ENCODE data around the gene DENND4A.

DENND4A gene

DNA sequence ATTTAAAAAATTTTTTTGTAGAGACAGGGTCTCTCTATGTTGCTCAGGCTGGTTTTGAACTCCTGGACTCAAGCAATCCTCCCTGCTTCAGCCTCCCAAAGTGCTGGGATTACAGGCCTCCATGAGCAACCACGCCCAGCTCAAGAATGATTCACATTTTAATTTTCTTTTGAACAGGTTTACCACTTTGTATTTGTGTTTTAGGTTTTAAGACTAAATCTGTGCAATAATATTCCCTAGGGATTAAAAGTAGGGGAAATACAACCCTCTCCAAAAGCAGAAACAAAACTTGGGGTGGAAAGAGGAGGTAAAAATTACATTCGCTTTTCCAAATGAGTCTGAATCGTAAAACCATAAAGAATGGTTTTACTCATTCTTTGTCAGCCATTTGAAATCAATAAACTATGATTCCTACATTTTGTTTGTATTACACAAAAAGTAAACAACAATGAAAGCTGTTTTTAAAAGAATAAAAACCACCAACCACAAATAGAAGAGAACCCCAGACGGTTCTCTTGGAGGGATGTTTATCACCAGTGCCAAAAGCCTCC is 132.5 kb downstream of the DENND4A start:
- no peak for DNase-seq

DNA sequence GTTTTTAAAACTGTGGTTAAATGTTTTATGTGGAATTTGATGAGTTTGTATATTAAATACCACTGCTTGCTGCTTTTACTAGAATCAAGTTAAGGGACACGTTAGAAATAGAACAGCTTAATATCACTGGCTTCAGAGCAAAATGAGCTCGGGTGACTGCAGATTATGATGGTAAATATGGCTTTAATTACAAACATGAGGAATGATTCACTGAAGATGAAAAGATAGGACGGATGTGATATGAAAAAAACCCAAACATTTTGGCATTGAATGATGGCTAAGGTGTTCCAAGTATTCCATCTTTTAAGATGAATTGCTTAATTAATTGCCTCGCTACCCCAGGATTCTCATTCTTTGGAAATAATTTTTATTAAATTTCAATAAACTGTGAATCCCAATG is 136.6 kb downstream of the DENND4A start:
- DNase-seq, result no peak

DNA sequence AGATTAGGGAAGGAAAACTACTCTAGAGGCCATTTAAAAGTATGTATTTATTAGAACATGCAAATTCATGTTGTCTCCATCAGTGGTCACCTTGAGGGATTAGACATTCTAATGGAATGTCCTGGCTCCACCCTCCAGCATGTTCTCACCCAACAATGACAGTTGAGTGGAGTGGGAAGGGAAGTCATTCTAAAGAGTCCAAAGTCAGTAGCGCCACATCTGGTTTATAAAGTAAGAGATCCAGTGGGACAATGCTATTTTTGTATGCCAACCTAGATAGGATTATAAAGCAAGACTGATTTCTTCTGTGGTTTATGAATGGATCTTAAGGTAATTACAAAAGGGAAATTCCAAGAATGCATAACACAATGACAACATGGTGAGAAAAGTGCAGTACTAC is 137.1 kb downstream of the DENND4A start:
- DNase-seq, result no peak

DNA sequence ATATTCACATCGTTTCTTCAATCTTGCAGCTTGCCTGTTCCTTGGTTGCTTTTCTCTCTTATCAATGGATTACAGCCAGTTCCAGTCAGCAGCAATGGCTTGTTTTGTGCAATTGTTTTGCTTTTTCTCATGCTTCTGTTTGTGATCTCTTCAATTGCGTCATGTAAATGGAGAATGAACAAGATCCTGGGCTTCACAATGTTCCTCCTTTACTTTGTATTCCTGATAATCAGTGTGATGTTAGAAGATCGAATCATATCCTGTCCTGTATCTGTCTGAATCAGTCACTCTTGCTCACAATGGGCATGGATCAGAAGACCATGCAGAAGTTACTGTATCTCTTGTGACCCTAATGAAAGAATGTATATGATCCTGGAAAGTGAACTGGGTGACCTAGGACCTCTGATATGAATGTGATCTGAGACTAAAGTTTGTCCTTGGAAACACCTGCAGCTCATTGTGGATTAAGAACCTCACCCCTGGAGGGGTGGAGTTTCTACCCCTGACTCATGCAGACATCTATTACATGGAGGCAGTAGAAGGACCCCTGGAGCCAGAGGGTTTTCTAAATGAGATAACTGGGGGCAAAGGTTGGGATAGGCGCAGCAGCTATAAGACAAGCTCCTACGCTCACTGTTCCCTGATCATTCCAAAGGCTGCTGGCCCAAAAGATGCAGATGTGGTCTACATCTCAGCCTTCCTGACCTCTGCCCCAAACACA is 138.1 kb downstream of the DENND4A start:
- DNase-seq, result no peak

DNA sequence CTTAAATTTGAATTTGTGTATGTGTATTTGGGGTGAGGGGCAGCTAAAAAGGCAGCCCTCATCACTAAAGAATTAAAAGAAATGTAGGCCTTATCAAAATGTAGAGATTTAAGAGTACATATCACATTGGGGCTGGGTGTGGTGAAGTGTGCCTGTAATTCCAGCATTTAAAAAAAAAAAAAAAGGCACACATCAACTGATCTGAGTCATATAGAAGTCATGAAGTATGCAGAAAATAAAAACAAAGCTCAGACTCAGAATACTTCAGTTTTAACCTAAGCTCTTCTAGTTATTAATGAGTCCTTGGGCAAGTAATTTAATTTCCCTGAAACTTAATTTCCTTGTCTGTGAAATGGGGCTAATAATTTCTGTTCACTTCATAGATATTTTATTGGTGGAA is 138.8 kb downstream of the DENND4A start:
- DNase-seq, result no peak

DNA sequence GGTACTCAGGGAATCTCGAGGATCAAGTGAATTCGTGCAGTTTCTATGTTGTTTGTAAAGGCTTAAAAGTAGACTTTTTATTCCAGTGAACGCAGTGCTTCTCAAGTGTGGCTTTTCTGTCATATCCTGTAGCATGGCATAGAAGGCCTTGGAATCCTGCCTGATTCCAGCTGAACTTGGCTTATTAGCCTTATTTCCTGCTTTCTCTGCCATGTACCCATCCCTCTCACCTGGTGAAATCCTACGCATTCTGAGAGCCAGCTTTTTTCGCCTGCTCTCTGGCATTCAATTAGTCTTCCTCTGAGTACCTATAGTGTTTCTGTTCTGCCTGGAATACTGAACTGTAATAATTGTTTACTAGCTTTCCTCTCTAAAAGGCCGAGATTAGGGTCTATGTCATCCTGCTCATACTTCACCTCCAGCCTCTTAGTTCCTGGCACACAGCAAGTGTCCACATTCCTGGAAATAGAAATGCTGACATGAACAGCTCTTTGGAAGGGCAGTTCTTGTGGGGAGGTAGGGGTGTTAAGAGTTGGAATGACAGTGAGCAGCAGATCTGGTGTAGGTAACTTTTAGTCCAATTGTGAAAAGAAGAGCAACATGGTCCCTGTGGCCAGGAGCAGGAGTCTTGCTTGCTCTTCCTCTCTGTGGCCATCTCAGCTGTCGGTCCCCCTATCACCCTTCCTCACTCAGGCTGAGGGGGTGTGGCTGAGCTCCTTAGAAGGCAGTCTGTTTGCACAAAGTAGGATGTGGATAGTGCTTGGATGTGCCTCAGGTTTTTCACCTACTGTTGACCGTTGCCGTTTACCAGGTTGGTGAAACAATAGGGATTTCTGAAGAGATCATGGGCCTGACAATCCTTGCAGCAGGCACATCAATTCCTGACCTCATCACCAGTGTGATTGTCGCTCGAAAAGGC is 140.0 kb downstream of the DENND4A start:
- no peak for DNase-seq

DNA sequence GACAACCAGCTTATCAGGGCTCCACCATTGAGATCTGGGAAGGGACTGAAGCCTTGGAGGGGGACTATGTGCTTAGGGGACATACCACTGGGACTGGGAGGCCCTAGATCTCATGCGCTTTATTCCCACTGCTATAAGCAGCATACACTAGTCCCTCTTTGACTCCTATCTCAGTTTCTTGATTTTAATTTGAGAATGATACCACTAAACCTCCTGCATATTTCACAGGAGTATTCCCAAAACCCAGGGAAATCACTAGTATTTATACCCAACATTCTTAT is 141.1 kb downstream of the DENND4A start:
- no peak for DNase-seq

DNA sequence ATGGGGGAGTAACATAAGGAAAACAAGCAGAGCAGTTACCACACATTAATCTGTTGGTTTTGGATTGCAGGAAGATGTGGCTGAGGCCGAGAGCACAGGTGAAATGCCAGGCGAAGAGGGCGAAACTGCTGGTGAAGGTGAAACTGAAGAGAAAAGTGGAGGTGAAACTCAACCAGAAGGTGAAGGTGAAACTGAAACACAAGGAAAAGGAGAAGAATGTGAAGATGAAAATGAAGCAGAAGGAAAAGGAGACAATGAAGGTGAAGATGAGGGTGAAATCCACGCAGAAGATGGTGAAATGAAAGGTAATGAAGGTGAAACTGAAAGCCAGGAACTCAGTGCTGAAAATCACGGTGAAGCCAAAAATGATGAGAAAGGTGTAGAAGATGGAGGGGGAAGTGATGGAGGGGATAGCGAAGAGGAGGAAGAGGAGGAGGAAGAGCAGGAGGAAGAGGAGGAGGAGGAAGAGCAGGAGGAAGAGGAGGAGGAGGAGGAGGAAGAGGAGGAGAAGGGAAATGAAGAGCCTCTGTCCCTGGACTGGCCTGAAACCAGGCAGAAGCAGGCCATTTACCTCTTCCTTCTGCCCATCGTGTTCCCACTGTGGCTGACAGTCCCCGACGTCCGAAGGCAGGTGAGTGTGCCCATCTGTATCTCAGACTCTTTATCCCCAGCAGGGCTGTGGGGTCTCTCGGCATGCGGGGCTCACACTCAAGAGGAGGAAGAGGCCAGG is 141.6 kb downstream of the DENND4A start:
- no peak for DNase-seq

DNA sequence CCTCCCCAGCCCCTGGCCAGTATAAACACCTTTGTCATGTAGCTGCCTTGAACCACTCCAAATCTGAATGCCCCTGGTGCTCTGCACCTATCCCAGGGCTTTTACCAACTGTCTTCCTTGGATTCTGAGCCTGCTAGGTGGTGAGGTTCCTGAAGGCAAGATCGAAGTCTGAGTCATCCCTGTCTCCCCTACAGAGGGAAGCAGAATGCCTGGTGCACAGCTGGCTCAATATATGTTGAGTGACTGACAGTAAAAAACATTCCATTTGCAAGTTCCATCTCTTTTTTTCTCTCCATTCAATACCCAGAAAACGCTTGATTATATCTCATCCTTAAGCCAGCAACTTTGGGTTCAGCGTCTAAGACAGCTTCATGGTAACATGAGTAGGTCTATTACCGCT is 145.6 kb downstream of the DENND4A start:
- no peak for DNase-seq

DNA sequence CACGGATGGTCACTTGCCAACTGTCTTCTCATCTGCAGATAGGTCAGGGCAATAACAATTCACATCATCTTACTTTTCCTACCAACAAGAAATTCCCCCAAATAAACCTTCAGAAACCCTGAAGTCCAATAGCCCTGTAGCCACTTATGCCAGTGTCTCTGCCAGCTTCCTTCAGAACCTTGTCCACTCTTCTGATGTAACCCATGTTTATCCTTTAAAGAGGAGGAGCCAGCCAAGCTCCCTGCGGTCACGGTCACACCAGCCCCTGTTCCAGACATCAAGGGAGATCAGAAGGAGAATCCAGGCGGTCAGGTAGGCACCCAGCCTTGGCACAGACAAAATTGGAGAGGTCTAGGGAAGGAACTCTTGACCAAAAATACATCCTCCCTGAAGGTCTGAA is 146.7 kb downstream of the DENND4A start:
- no peak for DNase-seq

DNA sequence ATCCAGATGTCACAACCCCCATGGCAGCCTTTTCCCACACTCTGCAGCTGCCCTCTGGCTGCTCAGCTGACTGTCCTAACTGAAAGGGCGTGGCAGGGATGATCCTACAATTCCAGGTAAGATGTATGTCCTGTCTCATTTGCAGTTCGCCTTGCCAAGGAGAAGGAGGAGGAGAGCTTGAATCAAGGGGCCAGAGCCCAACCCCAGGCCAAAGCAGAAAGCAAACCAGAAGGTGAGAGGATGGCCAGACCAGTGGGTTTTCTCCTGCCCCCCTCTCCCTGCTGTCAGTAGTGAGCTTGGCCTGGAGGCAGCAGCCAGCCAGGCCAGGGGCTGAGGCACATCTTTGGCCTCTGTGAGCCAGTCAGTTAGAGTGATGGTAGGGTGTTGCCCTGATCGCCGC is 147.8 kb downstream of the DENND4A start:
- no peak for DNase-seq

DNA sequence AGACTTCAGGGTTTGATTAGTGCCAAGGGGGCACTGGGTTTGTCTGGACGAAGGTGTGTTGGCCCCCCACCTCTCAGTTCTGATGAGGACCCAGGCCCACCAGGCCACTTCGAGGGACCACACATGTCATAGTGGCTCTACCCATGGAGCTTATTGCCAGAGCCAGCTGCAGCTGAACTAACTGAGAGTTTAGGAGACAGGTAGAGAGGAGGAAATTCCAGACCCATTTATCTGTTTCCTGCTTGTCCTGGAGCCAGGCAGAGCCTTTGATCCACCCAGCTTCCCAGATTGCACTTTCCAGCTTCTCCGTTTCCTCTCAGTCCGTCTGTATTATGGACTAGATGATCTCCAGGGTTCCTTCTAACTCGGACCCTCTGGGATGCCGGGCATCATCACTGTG is 149.5 kb downstream of the DENND4A start:
- DNase-seq, result no peak

DNA sequence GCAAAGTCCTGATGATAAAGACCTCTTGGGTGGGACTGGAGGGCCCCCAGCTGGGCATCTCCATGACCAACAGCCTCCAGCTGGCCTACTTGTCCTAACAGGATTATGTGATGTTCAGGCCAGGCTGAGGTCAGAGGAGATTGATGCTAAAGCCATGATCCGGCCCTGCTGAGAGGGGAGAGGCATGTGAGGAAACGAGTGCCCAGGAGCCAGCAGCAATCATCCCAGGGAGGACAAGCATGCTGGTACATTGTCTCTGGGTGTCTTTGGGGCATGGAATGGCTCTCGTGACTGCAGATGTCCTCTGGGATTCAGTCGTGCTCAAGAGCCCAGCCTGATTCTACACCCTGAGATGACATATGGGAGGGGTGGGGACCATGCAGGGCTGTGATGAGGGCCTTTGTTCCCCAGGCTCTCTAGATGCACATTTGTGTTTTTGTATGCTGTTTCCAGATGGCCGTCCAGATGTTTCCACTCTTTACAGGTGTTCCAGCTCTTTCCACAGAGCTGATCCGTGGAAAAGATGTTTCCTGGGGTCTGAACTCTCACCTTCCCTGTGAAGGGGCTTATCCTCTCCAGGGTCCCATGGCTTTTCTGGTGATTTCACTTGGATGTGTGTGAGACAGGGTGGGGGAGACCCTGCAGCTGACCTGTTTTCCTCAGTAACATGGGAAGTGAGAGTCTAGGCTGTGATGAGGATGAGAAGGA is 150.2 kb downstream of the DENND4A start:
- DNase-seq, result no peak

DNA sequence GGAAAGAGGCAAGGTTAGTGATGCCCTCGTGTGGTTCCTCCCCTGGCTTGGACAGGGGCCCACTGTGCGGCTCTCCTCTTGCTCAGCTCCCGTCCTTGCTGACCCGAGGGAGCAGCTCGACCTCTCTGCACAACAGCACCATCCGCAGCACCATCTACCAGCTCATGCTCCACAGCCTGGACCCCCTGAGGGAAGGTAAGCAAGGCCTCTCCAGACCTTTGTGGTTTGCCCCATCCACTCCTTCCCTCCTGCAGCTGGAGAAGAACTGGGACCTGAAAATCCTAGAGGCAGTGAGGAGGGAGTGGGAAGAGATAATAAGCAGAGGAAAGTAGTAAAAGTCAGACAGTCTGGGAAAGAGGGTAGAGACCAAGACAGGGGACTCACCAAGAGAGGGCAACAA is 152.6 kb downstream of the DENND4A start:
- no peak for DNase-seq

DNA sequence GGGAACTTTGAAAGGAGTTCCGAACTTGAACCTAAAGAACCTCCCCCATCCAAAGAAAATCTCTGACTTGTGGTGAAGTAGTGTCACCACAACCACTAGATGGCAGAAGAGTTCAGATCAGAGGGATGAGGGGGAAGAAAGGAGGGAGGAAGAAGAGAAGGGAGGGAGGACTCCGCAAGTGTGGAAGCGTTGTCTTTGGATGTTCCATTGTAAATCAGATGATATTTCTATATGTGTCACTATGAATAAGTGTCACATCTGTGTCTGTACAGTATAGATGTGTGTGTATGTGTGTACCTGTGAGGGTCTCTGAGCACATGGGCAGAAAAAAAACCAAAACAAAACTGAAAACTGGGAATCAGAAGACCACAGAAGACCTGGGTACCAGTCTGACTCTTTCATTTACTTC is 153.4 kb downstream of the DENND4A start:
- no peak for DNase-seq

DNA sequence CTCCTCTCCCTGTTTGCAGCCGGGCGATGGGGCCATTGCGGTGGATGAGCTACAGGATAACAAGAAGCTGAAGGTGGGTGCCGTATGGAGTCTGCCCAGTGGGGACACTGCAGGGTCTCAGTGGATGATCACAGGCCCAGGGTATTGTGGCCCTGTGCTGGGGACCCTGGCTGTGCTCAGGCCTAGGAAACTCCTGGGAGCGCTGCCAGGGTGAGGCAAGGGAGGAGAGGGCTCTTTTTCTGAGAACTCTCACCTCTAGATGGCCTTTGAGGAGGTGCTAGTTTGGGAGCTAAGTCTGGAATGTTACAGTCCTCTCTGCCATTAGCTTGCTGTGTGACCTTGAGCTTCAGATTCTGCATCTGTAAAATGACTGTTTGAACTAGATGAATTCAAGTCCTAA is 154.0 kb downstream of the DENND4A start:
- no peak for DNase-seq

DNA sequence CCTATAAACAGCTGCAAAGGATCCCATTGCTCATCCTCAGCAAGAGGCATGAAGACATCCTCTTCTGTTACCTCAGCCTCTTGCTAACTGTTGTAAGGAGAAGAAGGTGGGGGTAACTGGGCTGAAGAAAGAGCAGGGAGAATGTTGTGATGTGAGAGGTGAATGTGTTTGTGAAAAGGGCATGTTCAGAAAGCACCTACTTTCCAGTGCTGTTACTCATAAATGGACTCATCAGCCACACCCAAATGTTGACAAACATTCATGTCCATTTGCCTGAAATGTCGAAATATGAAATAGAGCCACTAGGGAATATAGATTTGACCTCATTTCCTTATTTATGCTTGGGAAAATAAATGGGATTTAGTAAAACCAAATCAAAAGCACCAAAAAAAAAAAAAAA is 157.7 kb downstream of the DENND4A start:
- DNase-seq, result no peak

DNA sequence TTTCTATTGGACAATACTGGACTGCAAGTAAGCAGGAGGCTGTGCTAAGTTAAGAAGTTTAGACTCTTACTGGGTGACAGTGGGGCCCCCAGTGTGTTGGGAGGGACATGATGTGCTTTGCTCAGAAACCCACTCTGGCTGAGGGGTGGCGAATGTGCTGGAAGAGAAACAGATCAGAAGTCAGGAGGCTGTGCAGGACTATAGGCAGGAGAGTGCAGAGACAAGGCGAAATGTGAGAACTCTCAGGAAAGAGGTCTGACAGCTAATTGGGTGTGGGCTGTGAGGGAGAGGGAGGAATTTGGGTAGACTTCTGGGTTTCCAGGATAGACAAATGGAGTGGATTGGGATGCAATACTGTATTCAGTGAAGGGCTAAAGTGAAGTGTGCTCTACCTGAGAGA is 158.3 kb downstream of the DENND4A start:
- no peak for DNase-seq

DNA sequence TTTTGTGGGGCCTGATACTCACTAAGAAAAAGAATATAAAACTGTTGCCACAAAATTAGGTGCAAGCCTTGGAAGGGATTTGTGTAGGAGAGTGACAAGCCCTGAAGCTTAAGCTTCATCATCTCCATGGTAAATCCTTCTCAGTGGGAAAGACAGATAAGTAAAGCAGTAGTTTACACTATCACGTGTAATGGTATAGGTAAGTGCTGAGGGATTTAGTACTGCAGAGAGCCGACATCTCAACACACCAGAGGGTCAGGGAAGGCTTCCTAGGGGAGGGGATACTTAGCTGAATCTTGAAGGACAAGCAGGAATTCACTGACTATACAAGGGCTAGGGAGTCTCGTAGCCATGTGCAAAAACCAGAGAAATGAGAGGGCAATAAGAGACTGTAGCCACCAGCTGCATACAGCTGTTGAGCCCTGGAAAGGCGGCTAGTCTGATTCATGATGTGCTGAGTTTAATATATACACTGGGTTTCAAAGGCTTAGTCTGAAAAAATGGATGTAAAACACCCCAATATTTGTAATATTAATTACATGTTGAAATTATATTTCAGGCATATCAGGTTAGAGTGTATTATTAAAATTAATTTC is 159.2 kb downstream of the DENND4A start:
- no peak for DNase-seq

DNA sequence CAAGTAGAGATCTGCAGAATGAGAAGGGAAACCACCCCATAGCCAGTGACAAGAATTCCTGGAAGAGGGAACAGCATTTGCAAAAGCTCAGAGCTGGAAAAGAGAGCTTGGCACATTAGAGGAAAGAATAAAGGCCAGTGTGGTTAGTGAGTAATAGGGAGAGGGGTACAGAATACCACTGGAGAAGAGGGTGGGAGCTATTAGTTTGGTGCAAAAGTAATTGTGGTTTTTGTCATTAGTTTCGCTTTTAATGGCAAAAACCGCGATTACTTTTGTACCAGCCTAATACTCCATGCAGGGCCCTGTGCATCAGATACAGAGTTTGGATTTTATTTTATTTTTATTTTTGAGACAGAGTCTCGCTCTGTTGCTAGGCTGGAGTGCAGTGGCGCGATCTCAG is 160.6 kb downstream of the DENND4A start:
- no peak for DNase-seq

DNA sequence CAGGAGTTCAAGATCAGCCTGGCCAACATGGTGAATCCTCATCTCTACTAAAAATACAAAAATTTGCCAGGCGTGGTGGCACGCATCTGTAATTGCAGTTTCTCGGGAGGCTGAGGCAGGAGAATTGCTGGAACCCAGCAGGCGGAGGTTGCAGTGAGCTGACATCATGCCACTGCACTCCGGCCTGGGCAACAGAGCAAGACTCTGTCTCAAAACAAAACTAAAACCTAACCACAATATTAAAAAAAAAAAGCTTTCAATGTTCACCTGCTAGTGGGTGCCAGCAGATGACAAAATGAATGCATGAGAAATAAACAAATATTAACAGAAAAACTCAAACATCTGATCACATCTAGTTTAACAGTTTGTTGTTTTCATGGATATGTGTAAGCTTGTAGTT is 161.3 kb downstream of the DENND4A start:
- DNase-seq, result no peak

DNA sequence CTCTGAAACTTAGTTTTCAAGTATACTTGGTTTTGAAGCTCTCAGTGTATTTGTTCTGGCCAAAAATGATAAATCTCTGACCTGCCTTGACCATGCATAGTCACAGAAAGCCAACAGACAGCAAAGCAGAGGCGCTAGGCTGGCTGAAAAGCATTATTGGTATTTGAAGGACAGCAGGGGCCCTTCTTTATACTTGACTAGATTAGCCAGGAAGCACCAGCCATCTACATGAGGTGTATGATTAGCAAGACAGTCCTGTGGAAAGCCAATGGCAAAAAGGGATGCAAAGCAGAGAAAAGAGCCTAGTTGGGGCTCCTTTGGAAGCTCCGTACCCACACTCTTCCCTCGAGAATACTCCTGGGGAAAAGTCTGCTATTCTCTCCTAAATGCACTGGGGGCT is 162.5 kb downstream of the DENND4A start:
- no peak for DNase-seq

DNA sequence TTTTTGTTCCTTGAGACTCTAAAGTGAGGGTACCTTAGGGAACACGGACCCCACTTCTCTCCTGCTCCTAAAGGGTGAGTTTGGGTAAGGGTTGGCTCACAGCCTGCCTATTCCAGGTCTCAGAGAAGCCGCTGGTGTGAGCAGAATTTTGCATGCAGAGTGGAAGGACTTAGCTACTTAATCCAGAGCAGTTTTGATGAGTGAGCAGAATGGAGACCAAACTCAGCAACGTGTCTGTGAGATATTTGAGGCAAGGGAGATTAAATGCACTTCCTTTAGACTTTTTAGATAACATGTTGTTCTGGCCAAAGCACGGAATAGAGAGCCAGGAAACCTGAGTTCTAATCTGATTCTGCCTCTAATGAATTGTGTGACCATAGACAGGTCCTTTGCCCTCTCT is 165.2 kb downstream of the DENND4A start:
- no peak for DNase-seq

All from cortex of kidney (tissue), 1 donor.